Measurements from ENCODE around the gene CCDC141.

GRCh38 chr2:178990533-178991241 lies 59.2 kb downstream of the CCDC141 start:
- TF ChIP-seq ZNF274 (IDR thresholded peaks at IDR 0.05; ENCODE audit: low read depth, low read length), result no peak
- TF ChIP-seq SUZ12 (IDR thresholded peaks at IDR 0.05; ENCODE audit: extremely low read depth, insufficient read depth, insufficient read length), result no peak
- no peak for TF ChIP-seq YY1 (IDR thresholded peaks at IDR 0.05; ENCODE audit: insufficient read depth, insufficient read length)

Data from NT2/D1 (cell line).